Lower lobe of right lung (tissue), 2 donors: ENCODE measurements around the gene CACNA1C. TPM values are rescaled to one million over a fixed set of nuclear protein-coding genes. Genes with fewer than 3 reads are reported as not detected.

Experiments
- ATAC-seq, 2 donors: fragments of 200-7000 bp; cut with Tn5 transposase; one replicate each; pipeline ENCODE4 v1.9.1; 2020 to 2022; ENCODE audit warnings: mild to moderate bottlenecking in 2 of 2, moderate library complexity in 2 of 2
- DNase-seq: peaks from one replicate; pipeline ENCODE4 v3.0.0-alpha.2; 2020
- H3K27ac ChIP-seq: fragments of 200-600 bp; one replicate; pipeline ENCODE4 v1.8.0; 2022
- H3K27me3 ChIP-seq: fragments of 200-600 bp; one replicate; pipeline ENCODE4 v1.8.0; 2022; ENCODE audit warnings: low read depth
- H3K36me3 ChIP-seq: fragments of 200-600 bp; one replicate; pipeline ENCODE4 v1.8.0; 2022; ENCODE audit warnings: mild to moderate bottlenecking
- H3K4me1 ChIP-seq: fragments of 200-600 bp; one replicate; pipeline ENCODE4 v1.8.0; 2022
- H3K4me3 ChIP-seq: fragments of 200-600 bp; one replicate; pipeline ENCODE4 v1.8.0; 2022; ENCODE audit warnings: mild to moderate bottlenecking
- H3K9me3 ChIP-seq: fragments of 200-600 bp; one replicate; pipeline ENCODE4 v1.8.0; 2022
- intact Hi-C: fragments of 100-400 bp; cut with DNase I; formaldehyde crosslinking; loops from one replicate; pipeline ENCODE4 v1.11.0; 2022
- total RNA-seq: library from RNA; stranded (reverse); fragmentation: NEBNext Ultra II Directional; extraction: Animal tissue kit (Norgen Biotek cat#: 25700); gene quantifications from one replicate; pipeline ENCODE4 v1.2.1, GENCODE V29; 2021
- TF ChIP-seq, protein P1 (sequence below): fragments of 200-600 bp; IDR thresholded peaks from one replicate; pipeline ENCODE4 v1.8.0; 2022; ENCODE audit warnings: antibody characterized with exemption, mild to moderate bottlenecking
- donor health status: DM: no; HTN: yes; CAD: no; lungs with severe emphysema.

Gene CACNA1C
- total RNA-seq, 1 donor from 2014 or later = 8.4 TPM

DNA sequence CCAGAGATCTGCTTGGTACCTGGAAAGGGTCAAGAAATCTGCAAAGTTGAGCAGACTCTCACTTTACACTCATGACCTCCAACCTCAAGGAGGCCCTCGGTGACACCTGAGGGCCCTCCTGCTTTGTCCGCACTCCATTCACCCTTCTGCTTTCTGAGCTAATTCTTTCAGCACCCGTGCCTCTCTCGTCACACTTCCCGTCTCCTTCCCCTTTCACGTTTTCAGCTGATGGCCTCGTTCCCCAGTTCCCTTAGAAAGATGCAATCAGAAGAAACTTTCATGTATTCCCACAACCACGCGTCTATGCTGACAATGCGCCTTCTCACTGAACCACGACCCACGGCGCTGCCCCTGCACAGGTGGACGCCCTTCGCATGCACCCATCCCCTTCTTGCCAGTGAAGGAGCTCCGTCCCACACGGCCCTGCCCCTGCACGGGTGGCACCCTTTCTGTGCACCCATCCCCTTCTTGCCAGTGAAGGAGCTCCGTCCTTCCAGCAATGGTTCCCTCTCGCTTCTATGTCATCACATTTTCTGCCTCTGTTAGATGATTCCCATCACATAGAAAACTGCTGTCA is 401.9 kb downstream of the CACNA1C start:
- ATAC-seq = no peak
- intact Hi-C loops = no loop called here
- Histone ChIP-seq H3K4me3 (no peak overlapping the region), H3K36me3 (no peaks in the 10 kb centered on the region), H3K9me3 (no peaks in the 10 kb centered on the region), H3K27me3 (no peaks in the 10 kb centered on the region), H3K27ac (no peak overlapping the region), H3K4me1 (peaks cover 11% of the 10 kb centered on the region)
- TF ChIP-seq, protein P1, sequence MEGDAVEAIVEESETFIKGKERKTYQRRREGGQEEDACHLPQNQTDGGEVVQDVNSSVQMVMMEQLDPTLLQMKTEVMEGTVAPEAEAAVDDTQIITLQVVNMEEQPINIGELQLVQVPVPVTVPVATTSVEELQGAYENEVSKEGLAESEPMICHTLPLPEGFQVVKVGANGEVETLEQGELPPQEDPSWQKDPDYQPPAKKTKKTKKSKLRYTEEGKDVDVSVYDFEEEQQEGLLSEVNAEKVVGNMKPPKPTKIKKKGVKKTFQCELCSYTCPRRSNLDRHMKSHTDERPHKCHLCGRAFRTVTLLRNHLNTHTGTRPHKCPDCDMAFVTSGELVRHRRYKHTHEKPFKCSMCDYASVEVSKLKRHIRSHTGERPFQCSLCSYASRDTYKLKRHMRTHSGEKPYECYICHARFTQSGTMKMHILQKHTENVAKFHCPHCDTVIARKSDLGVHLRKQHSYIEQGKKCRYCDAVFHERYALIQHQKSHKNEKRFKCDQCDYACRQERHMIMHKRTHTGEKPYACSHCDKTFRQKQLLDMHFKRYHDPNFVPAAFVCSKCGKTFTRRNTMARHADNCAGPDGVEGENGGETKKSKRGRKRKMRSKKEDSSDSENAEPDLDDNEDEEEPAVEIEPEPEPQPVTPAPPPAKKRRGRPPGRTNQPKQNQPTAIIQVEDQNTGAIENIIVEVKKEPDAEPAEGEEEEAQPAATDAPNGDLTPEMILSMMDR = no peak
- no peak for DNase-seq

DNA sequence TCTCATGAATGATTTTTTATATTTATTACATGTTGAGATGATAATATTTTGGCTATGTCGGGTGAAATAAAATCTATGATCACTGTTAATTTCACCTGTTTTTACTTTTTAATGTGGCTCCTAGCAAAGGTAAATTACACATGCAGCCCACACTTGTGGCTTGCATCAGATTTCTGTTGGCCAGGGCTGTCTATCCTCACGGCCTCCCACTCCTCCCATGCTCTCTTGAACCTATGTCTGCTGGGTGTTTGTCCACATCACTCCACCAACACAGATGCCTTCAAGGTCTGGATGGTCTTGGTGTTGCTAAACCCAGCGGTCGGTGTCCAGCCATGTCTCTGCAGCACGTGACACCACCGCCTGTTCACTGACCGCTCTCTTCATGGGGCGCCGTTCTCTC is 402.6 kb downstream of the CACNA1C start:
- ATAC-seq (no peak), DNase-seq (no peak)
- Histone ChIP-seq H3K4me1 (peaks cover 11% of the 10 kb centered on the region), H3K4me3 (no peak overlapping the region), H3K36me3 (no peaks in the 10 kb centered on the region), H3K27me3 (no peaks in the 10 kb centered on the region), H3K27ac (no peak overlapping the region), H3K9me3 (no peaks in the 10 kb centered on the region)
- intact Hi-C loops = no loop called here
- TF ChIP-seq, protein P1 = no peak

DNA sequence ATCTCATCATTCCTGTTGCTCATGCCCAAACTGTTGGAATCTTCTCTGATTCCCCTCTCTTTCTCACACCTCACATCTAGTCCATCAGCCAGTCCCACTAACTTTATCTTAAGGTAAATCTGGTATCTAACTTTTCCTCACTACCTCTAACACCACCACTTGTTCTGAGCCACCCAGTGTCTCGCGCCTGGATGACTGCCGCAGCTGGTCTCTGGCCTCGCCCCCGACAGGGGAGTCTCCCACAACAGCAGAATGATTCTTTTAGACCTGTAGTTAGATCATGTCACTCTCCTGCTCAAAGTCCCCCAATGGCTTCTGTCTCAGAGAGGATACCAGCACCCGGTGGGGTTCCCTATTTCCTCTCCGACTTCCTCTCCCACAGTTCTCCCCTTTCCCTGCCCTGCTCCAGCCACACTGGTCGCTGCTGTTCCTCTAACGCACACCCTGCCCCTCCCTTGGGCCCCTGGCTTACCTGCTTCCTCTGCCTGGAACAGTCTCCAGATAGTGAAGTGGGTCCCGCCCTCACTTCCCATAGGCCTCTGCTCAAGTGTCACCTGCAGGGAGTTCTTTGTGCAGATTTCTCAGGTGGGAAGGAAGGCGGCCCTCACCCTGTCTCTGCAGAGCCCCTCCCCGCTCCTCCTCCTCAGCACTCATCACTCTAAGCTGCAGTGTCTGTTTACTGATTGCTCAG is 403.5 kb downstream of the CACNA1C start:
- Histone ChIP-seq H3K36me3 (no peaks in the 10 kb centered on the region), H3K27ac (no peak overlapping the region), H3K4me3 (no peak overlapping the region), H3K9me3 (no peaks in the 10 kb centered on the region), H3K27me3 (no peaks in the 10 kb centered on the region), H3K4me1 (peaks cover 11% of the 10 kb centered on the region)
- intact Hi-C loops = no loop called here
- TF ChIP-seq, protein P1 = no peak
- DNase-seq (no peak), ATAC-seq (peak; percentile 57 to 72)

DNA sequence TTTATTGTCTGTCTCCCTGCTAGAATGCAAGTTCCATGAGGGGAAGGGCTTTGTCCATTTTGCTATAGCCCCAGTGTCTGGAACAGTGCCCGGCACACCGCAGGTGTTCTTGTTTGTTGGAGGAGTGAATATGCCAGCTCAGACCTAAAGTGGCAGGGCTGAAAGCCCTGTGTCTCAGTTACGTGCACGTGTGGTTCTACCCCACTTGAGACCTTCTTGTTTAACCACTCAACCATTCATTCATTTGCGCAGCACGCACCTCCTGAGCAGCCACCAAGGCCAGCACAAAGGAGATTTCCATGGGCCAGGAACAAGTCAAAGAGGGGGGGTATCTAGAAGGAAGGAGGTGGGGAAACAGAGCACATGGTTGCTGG is 404.0 kb downstream of the CACNA1C start:
- Histone ChIP-seq H3K4me3 (no peak overlapping the region), H3K27ac (no peak overlapping the region), H3K27me3 (no peaks in the 10 kb centered on the region), H3K4me1 (peaks cover 11% of the 10 kb centered on the region), H3K9me3 (no peaks in the 10 kb centered on the region), H3K36me3 (no peaks in the 10 kb centered on the region)
- intact Hi-C loops = no loop called here
- no peak for DNase-seq
- TF ChIP-seq, protein P1 = no peak
- ATAC-seq = peak; percentile 63 to 67

DNA sequence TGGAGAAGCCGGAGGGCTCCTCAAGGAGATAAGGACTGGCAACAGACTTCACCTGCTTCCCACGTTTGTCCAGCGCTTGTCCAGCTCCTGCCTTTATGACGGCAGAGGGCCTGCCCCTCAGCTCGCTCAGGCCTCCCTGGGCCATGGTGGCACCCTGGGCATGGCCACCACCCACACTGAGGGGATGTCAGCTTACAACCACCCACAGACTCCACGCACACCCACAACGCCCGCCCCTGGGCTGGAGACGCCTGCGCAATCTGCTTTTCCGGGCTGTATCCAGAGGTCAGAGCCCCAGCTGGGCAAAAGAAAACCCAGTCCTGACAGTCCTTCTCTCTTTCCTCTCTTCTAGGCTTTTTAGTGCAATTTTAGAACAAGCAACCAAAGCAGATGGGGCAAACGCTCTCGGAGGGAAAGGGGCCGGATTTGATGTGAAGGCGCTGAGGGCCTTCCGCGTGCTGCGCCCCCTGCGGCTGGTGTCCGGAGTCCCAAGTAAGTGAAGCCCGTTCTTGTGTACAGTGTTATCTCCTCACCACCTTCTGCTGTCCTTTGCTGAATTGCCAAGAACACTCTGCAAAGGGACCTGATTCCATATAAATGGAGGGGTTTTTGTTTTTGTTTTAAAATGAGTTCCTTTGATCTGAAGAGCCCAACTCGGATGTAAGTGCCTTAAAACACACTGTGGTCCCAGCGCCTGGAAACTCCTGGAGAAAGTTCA is 404.6 kb downstream of the CACNA1C start:
- intact Hi-C loops = no loop called here
- Histone ChIP-seq H3K27me3 (no peaks in the 10 kb centered on the region), H3K4me1 (peaks cover 11% of the 10 kb centered on the region), H3K36me3 (no peaks in the 10 kb centered on the region), H3K9me3 (no peaks in the 10 kb centered on the region), H3K27ac (no peak overlapping the region), H3K4me3 (no peak overlapping the region)
- TF ChIP-seq, protein P1 = no peak
- ATAC-seq (peak in 1 of 2 donors; percentile 10), DNase-seq (no peak)
